NOMO-1 treated with DMSO at 0.1 percent for 48 hours (cell line): ENCODE measurements around the gene ASCC1.
"Not testable (repeated sequence)": the region's sequence is repeated elsewhere in the genome, so short reads cannot be mapped to it uniquely, and the experiment has no call there.

Experiments
- DNase-seq: peaks from one replicate; lab custom pipeline; 2025; ENCODE audit not compliant: unreplicated experiment; lab: John Stamatoyannopoulos, UW

ASCC1 gene

DNA sequence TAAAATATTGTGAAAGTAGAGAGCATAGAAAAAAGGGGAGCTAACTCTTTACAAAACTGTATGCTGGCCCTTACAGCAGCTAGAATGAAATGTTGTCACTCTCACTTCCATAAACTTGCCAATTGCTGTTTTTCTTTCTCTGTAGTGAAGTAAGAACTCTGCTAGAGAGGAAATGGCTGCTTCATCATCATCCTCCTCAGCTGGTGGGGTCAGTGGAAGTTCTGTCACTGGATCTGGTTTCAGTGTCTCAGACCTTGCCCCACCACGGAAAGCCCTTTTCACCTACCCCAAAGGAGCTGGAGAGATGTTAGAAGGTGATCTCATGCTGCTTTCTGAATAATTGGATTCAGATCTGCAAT is 7.6 kb upstream of the ASCC1 start:
- peak; percentile 89 for DNase-seq

DNA sequence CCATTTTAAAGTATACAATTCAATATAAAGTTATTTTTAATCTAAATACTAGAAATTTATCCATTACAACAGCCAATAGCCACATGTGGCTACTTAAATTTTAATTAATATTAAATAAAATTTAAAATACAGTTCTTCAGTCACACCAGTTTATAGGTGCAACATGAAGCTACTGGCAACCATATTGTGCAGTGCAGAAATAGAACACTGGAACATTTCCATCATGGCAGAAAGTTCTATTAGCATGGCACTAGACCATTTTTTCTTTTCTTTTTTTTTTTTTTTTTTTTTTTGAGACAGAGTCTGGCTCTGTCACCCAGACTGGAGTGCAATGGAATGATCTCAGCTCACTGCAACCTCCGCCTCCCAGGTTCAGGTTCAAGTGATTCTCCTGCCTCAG is 5.2 kb upstream of the ASCC1 start:
- no peak for DNase-seq

DNA sequence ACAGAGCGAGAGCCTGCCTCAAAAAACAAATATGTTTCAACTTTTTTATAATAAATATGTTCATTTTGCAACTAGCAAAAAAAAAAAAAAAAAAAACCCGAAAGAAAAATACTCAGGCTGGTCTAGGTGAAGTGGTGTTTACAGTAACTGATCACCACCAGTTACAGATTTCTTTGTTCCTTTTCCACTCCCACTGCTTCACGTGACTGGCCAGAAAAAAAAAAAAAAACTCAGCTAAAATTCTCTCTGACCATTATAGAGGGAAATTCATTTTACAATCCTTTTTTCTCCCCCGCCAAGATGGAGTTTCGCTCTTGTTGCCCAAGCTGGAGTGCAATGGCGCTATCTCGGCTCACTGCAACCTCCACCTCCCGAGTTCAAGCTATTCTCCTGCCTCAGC is 4.6 kb upstream of the ASCC1 start:
- no peak for DNase-seq

DNA sequence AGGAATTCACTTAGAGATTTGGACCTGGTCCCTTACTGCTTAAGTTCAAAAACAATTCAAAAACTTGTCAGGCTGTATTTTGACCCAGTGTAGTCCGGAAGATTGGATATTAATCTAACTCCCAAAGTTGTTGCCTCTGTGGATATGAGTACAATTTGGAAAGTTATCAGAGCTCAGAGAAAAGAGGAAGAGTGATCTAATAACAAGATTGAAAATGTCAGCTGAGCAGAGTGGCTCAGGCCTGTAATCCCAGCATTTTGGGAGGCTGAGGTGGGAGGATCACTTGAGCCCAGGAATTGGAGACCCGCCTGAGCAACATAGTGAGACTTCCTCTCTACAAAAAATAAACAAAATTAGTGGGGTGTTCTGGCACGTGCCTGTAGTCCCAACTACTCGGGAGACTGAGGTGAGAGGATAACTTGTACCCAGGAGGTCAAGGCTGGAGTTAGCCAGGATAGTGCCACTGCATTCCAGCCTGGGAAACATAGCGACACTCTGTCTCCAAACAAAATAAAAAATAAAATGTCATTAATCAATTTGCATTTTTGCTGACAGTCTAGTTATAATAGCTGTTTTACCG is 3.2 kb upstream of the ASCC1 start:
- DNase-seq = no peak

DNA sequence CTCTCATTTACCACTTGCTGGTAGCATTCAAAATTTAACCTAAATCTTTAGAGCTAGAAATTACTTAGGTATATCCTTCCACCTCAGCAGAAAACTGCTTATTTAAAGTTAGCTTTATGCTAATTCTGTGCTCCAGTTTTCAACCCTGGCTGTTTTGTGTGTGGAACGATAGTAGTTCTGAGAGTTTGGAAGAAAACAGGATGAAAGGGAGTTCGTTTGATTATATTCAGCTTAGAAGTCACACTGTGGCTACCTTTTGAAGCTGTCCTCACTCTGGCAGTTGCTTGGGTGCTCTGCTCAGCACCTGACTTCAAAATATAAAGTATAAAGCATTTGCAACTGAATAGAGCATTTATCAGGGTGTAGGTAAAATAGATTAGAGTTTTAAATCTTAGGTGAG is 2.6 kb upstream of the ASCC1 start:
- no peak for DNase-seq

DNA sequence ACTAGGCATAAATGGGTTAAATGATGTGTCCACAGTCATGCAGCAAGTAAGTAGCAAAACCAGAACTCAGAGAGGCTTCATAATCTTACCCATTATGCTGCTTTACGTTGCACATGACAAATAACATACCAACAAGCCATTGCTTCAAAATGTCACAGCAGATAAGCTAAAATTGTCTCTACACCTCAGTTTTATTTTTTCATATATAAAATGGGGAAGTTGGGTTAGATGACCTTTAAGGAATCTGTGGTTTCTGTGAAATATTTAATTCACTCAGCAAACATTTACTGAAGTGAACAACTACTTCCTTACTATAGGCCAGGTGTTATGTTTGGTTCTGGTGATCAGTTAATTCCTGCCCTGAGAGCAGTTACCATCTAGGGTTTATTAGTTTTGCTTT is 2.2 kb upstream of the ASCC1 start:
- peak; percentile 79 for DNase-seq

DNA sequence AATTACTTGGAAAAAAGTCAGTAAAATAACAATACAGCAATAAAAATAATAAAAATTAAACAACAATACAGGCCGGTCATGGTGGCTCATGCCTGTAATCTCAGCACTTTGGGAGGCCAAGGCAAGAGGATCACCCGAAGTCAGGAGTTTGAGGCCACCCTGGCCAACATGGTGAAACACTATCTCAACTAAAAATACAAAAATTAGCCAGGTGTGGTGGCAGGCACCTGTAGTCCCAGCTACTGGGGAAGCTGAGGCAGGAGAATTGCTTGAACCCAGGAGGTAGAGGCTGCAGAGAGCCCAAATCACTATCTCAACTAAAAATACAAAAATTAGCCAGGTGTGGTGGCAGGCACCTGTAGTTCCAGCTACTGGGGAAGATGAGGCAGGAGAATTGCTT is 4.2 kb downstream of the ASCC1 start:
- not testable (repeated sequence) for DNase-seq

DNA sequence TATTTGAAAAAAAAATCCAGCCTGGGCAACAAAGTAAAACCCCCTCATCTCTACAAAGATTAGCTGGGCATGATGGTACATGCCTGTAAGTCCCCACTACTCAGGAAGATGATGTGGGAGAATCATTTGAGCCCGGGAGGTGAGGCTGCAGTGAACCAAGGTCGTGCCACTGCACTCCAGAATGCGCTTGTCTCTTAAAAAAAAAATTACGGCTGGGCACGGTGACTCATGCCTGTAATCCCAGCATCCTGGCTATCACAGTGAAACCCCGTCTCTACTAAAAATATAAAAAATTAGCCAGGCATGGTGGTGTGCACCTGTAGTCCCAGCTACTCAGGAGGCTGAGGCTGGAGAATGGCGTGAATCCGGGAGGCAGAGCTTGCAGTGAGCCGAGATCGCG is 4.7 kb downstream of the ASCC1 start:
- not testable (repeated sequence) for DNase-seq

DNA sequence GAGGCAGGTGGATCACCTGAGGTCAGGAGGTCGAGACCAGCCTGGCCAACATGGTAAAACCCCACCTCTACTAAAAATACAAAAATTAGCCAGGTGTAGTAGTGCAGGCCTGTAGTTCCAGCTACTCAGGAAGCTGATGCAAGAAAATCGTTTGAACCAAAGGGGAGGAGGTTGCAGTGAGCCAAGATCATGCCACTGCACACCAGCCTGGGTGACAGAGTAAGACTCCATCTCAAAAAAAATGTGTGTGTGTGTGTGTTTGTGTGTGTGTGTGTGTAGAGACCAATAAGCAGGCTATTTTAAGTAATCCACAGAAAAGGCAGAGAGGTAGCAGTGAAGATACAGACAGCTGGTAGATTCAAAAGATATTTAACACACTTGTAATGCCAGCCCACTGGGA is 7.5 kb downstream of the ASCC1 start:
- DNase-seq = not testable (repeated sequence)

DNA sequence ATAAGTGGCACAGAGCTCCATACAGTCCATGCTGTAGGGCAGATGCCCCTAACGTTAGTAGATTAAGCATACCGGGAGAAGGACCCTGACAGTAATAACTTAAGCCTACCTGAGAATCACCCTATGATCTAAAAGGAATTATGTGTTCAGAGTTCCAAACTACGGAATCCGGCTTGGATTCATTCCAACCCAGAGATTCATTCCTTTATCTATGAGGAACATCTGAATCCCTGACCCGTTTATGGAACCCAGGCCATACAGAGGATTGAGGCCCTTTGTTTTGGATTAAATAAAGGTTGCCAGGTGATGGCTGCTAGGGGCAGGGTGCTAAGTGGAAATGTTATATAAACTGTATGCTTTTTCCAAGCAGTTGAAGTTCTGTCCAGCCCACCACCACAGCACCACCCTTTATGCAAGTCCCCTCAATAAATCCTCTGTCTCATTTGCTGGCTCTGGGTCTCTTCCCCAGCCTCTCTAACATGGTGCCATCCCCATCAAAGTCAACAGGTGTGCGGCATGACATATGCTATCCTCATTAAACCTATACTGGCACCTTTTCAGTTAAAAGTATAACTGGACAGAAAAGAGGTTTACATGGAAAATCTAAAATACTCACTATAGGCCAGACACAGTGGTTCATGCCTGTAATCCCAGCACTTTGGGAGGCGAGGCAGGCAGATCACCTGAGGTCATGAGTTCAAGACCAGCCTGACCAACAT is 9.4 kb downstream of the ASCC1 start:
- DNase-seq = no peak

DNA sequence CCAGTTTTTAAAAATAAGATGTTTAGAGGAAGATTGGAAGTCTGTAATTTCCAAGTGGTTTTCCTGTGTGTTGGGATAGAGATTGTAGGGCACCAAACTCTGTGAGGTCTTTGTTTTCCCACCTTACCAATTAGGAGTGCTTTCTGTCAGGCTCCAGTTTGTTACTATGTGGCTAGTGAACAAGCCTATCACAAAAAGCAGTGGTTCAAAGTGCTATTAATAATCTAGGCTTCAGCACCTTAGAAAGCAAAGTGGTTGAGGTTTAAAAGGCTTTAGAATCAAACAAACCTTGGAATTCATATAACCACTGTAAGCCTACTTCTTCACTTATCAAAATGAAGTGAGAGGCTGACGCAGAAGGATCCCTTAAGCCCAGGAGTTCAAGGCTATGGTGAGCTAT is 11.4 kb downstream of the ASCC1 start:
- DNase-seq = no peak

DNA sequence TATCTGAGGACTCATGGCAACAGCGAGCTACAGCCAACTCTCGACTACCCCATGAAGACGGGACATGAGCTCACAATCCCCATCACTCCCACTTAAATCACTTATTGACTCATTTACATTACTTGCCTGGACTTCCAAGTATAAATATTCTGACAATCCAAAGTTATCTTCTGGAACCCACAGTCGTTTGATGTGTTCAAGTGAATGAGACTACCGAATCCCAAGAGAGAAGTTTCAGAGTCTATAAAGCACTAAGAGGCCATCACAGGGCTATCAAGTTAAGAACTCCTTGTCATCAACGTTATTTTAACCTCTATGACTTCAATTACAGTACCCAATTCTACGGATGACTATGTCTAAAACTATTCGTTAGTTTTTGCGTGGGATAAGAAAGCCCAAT is 11.8 kb downstream of the ASCC1 start:
- DNase-seq = no peak

DNA sequence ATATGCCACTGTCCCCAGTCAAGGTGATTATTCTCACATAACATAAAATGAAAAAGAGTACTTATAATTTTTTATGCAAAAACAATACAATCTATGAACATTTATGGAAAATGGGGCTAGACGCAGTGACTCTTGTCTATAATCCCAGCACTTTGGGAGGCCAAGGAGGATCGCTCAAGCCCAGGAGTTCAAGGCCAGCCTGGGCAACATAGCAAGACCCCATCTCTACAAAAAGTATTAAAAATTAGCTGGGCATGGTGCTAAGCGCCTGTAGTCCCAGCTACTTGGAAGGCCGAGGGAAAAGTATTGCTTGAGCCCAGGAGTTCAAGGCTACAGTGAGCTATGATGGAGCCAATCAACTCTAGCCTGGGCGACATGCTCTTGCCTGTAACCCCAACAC is 14.8 kb downstream of the ASCC1 start:
- no peak for DNase-seq

DNA sequence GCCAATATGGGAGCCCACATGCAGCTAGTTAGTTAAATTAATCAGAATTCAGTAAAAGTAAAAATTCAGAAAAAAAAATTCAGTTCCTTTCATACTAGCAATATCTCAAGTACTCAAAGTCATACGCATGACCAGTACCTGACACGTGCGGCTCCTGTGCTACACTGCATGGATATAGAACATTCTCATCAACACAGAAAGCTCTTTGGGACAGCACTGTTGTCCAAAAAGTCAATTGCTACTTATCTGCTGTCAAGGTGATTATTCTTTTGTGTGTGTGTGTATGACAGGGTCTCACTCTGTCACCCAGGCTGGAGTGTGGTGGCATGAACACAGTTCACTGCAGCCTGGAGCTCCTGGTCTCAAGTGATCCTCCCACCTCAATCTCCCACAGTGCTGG is 15.2 kb downstream of the ASCC1 start:
- DNase-seq = no peak

DNA sequence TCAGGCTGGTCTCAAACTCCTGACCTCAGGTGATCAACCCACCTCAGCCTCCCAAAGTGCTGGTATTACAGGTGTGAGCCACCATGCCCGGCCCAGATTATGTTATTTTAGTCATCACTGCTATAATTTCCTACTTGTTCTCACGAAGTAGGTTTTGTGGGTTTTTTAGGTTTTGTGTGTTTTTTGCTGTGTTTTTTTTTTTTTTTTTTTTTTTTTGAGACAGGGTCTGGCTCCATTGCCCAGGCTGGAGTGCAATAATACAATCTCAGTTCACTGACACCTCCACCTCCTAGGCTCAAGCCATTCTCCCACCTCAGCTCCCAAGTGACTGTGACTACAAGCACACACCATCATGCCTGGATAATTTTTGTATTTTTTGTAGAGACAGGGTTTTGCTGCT is 21.1 kb downstream of the ASCC1 start:
- no peak for DNase-seq

DNA sequence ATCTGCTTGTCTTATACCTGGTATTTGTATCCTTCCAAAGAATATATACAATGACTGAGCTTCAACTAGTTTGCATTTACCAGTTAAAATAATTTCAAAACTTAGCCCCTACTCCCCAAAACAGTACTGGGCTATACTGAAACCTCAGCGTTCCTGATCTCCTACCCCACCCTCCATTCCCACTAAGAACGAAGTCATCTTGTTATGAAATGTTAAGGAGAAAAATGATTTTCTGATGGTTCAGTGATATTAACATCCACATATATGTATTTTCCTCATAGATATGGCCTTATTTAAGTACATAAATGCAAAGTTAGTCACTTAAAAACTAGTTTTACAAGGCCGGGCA is 29.1 kb downstream of the ASCC1 start:
- no peak for DNase-seq

DNA sequence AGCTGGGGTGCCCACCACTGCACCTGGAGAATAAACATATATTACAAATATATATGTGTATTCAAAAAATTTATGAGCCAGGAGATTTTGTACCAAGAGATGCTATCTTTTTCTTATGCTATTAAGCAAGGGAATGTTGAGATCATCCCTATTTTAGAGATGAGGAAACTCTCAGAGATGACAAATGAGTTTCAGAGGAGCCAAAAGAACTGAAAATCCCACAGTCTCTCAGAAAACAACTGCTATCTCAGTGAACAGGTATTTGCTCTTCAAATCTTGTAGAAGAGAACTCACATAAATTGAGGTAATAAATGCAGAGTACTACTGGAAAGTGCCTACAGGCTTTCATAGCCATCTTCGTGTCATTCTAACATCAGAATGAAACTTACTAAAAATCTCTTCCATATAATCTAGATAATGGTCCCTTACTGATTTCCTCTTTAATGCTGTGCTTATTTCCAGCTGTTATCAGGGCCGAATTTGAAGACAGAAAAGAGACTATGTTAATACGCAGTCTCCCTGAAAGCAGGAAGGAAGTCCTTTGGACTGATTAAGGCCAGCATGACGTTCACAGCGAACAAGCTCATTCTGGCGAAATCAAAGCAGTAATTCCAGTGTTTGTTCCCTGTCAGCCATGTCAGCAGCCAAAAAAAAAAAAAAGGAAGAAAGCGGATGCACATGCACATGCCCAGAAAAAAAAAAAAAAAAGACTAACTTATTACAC is 29.7 kb downstream of the ASCC1 start:
- DNase-seq = no peak

DNA sequence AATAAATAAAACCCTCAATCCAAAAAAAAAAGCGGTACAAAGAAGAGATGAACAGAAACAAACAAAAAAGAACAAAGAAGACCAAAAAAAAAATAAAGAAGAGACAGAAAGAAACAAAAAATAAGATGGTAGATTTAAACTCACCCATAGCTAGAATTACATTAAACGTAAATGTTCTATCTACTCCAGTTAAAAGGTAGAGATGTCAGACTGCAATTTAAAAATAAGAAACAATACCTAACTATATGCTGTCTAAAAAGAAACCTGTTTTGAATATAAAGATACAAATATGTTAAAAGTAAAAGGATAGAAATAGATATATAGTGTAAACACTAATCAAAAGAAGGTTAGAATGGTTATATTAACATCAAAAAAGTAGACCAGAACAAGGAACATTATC is 31.9 kb downstream of the ASCC1 start:
- DNase-seq = no peak

DNA sequence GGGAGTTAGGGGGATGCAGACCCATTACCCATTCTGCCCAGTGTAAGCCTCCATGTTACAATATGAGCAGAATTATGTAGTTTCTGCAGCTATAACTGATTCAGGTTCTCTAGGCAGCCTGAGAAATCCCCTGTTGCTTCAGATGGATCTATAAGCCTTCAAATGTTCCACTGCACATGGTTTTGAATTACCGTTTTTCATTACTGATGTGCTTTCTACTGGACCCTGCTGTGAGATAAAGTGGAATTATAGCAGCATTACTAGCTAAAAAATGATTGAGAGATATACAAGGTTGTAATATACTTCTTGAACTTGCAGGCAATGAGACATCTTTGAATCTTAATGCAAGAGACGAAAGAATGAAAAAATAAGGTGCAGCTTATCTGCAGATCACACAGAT is 38.6 kb downstream of the ASCC1 start:
- no peak for DNase-seq

DNA sequence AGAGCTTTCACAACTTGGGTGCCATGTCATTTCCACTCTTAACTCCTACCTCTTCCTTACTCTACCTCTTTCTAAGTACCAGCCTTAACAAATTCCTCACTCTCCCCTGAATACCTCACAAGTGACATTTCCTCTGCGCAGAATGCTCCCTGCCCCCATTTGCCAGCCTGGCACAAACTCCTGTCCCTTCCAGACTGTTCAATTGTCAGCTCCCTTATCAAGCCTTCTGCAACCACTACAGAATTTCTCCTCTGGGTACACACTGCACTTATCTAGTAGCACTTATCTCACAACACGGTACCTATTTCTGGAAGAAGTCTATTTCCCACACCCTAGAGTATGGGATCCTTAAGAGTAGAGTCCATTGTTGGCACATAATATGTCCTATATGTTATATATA is 39.4 kb downstream of the ASCC1 start:
- DNase-seq = no peak

DNA sequence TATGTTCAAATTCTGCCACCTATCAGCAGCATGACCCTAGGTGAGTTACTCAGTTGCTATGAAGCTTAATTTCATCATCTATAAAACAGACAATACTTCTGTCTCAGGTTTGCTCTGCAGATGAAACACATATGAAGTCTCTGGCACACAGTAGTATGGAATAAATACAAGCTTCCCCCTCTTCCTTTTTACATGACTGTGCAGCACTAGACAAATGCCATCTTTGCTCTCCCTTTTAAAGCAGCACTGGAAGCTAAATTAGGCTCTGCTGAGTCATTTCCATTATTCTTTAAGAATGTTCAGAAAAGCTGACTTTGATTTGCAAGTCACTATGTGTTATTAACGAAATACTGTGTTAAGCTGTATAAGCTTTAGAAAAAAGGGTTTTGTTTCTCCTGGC is 40.9 kb downstream of the ASCC1 start:
- DNase-seq = peak; percentile 63

DNA sequence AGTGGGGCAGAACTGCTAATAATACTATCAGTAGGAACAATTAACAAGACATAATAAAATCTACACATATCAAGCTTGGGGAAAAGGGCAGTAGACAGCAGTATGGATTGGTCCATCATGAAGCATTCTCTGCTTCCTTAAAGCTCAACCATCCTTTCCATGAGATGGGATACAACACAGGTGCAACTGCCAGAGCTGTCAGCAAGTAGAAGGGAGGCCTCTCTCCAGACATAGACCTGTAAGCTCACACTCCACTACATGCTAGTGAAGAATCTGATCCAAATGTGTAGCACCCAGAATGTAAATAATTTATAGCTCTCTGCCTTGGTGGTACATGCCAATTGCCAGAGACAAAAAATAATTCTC is 41.8 kb downstream of the ASCC1 start:
- no peak for DNase-seq
